ENCODE results near the gene ZNF783.
"Not testable (repeated sequence)": the region's sequence is repeated elsewhere in the genome, so short reads cannot be mapped to it uniquely, and the experiment has no call there.

ZNF783 gene

DNA sequence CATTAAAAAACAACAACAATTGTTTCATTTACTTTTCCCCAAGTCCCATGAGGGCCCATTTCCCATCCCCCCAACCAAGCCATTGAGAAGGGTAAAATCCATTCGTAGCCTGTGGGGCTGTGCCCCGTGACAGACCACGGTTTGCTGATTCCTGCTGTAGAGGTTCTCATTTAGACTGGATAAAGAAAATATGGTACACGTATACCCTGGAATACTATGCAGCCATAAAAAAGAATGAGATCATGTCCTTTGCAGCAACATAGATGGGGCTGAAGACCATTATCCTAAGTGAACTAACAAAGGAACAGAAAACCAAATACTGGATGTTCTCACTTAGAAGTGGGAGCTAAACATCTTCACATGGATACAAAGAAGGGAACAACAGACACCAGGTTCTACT, 44.9 kb downstream of the ZNF783 start:
- no peak for DNase-seq

DNA sequence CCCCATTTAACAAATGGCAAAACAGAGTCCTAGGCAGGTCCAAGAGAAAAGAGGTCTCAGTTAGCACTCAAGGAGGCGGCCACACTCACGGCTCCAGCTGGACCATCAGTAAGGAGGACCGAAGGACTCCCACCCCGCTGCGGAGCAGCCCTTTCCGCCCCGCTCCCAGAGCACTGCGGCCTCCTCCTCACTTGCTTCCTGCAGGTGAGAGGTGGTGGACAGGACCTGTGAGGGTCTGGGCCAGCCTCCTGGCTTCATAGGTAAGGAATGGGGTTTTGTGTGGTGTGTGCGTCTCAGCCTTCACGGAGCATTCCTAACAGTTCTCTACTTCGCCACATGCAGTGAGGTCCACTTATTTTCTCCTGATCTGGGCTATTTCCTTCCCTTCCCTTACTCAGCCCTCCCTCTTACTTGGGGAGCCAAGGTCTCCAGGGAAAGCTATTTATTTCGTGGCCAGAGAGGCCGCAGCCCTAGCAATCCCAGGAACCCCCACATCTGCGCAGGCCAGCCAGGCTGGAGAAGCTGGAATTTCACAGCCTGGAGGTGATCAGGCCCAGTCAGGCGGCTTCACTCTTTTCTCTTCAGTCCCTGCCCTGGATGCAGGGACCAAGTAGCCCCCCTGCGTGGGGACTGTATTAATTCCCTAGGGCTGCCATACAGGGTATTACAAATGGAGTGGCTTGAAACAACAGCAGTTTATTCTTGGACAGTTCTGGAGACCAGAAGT, 45.9 kb downstream of the ZNF783 start:
- no peak for DNase-seq

DNA sequence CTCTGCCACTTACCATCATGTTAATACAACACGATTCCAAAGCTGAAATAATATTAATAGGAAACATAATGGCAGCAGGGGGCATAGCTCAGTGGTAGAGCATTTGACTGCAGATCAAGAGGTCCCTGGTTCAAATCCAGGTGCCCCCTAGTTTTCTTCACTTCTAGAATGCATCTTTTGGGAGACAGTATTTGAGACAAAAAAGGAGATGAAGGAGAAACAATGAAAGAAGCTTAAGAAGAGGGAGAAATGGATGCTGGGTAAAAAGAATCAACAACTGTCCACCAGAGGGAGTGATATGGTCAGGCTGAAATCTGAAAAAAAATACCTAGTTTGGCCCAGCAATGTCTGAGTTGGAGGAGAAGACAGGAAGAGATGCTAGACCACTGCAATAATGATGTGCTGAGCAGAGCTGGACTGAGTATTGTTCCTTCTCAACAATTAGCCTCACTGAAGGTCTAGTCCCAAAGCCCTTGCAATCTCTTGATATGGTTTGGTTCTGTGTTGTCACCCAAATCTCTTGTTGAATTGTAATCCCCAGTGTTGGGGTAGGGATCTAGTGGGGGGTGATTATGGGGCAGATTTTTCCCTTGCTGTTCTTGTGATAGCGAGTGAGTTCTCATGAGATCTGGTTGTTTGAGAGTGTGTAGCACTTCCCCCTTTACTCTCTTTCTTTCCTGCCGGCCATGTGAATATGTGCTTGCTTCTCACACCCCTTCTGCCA, 48.3 kb downstream of the ZNF783 start:
- DNase-seq: peak; percentile 71

DNA sequence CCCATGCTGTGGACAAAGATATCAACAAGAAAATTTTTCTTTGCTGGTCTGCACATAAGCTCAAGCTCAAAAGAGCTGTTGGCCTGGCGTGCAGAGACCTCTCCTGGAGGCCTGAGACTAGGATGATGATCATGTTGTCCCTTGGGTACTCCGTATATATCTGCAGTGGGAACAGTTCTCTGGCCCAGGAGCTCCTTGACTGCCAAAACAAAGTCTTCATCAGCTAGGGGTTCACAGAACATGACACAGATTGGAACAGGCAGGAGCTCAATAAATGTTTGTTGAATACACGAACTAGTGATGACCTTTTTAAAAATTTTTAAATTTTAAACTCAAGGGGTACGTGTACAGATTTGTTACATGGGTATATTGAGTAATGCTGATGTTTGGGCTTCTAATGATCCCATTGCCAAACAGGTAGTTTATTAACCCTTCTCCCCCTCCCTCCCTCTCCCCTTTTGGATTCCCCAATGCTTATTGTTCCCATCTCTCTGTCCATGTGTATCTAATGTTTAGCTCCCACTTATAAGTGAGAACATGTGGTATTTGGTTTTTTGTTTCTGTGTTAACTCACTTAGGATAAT, 49.1 kb downstream of the ZNF783 start:
- DNase-seq: no peak

DNA sequence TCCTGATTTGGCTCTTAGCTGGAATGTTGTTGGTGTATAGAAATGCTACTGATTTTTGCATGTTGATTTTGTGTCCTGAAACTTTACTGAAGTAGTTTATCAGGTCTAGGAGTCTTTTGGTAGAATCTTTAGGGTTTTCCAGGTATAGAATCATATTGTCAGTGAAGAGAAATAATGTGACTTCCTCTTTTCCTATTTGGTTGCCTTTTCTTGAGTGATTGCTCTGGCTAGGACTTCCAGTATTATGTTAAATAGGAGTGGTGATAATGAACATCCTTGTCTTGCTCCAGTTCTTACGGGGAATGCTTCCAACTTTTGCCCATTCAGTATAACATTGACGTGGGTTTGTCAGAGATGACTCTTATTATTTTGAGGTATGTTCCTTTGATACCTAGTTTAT, 52.0 kb downstream of the ZNF783 start:
- DNase-seq: no peak

DNA sequence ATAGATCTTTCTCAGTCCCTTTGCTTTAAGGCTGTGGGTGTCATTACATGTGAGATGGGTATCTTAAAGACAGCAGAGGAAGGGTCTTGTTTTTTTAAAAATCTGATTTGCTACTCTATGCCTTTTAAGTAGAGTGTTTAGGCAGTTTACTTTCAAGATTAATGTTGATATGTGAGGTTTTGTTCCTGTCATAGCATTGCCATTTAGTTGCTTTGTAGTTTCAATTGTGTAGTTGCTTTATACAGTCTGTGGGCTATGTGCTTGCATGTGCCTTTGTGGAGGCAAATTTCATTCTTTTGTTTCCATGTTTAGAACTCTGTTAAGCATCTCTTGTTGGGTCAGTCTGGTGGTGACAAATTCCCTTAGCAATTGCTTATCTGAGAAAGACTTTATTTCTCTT, 54.6 kb downstream of the ZNF783 start:
- no peak for DNase-seq

DNA sequence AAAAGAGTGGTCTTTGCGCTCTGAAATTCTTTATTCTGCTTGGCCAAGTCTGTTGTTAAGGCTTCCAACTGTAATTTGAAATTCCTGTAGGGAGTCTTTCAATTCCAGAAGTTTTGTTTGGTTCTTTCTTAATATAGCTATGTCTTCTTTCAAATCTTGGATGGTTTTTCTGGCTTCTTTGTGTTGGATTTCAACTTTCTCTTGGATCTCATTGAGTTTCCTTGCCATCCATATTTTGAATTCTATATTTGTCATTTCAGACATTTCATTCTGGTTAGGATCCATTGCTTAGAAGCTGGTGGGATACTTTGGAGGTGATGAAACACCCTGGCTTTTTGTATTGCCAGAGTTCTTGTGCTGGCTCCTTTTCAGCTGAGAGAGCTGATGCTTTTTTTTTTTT, 55.5 kb downstream of the ZNF783 start:
- no peak for DNase-seq

DNA sequence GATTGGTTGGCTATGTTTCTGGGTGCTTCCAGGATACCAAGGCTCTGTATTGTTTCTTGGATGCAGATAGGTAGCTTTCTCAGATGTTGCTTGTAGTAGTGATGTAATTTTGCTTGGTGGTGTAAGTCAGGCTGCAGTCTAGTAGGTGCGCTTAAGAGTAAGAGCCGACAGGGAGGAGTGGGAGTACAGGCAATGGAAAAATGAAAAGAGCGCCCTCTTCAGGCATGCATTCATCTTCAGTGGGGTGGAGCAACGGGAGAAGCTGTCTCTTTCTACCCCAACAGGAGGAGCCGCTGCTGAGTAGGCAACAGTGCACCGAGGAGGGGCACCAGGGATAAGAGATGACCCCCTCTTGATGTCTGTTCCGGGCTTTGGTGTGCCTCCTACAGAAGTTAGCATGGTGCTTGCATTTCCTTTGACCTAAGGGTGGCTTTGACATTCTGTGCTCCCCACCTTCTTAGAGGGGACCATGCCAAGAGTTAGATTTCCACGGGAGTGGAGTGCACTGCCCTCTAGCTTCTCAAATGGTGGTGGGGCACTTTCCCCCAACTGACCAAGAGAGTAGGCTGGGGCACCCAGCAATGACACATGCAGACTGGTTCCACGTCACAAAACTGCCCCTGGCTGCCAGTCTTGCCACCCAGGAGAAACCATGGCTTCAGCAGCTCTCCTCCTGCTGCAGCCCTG, 56.1 kb downstream of the ZNF783 start:
- DNase-seq: no peak

DNA sequence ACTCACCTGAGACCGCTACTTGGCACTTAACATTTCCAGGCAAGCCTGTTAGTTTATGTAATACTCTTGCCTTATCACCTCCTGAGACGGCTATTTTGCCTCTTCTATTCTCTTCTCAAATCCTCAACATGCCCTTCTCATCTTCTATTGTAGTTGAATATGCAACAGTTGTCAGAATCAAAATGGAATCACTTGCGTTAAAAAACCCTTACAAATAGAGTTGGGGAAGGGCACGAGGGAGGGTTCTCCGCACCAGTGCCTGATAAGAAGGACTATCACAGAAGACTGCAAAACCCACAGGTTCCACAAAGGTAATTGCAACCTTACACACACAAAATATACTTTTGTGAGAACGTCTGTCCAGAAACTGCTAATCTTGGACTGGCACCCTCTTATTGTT, 57.4 kb downstream of the ZNF783 start:
- DNase-seq: no peak

DNA sequence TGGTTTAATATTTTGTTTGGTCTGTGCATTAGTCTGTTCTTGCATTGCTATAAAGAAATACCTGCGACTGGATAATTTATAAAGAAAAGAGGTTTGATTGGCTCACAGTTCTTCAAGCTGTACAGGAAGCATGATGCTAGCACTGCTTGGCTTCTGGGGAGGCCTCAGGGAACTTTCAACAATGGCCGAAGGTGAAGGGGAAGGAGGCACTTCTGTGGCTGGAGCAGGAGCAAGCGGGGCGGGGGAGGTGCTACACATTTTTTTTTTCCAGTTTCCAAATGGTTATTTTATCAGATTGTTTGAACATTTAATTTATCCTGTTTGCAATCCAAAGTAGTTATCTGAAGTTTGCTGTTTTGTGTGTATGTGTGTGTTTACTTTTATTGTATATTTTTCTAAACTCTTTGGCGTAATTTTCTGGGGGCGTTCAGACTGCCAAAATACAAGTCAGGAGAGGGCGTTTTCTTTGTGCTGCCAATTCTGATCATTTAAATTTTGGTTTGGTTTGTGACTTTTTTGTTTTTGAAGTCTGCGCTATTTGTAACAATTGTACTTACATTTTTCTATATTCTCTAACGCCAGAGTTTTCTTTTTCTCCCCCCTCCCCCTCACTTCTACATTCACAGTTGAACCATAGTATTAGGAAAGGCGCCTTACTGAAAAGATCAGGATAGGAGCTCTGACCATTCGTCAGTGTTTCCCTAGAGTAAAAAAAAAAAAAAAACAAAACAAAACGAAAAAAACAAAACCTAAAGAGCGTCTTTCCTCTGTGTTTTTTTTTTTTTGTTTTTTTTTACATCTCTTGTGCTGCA, 58.5 kb downstream of the ZNF783 start:
- DNase-seq: no peak

DNA sequence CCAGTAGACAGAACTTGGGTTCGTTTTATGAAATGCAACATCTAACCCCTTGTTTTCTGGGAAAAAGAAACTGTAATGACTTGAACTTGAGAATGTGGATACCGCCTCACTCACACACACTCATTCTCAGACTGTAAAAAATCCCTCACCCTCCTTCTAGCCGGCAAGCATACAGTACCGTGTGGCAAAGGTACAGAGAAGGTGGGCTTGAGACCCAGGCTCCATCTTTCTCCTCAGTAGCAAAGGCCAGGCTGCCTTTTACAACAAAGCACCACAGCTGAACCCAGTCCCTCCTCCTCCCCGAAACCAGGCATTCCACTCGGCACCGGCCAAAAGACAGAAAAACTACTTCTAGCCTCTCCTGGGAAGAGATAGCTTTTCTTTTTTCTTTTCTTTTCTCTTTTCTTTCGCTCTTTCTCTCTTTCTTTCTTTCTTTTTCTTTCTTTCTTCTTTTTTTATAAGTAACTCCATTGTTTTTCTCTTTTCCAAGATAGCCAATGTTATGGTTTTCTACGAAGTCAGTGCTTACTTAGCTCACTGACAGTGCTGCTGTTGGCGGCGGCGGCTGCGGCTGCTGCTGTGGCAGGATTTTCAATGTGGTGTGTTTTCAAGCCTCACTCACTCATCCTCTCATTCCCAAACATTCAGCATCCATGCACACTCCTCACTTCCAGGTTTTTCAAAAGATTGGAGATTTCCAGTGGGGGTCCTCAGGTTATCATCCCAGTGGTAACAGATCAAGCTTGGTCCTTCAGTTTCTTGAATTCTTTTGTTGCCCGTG, 59.3 kb downstream of the ZNF783 start:
- not testable (repeated sequence) for DNase-seq

DNA sequence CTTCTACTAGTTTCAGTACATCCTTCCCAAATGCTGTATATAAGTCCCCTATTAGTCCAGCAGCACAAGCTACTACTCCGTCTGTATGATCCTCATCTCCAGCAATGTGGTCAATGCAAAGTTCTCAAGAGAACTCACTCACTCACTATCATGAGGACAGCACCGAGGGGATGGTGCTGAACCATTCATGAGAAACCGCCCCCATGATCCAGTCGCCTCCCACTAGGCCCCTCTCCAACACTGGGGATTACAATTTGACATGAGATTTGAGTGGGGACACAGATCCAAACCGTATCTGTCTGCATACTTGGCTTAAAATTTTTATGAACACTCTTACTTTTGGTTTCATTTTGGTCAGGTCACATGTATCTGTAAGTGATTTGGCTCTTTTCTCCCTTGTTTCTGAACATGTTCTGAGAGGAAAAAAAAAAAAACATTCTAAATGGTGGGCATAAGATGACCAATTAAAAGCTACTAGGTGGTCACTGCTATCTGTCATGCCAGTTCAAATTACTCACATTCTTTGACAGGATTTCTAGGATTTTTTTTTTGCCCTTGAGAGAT, 60.1 kb downstream of the ZNF783 start:
- DNase-seq: no peak

DNA sequence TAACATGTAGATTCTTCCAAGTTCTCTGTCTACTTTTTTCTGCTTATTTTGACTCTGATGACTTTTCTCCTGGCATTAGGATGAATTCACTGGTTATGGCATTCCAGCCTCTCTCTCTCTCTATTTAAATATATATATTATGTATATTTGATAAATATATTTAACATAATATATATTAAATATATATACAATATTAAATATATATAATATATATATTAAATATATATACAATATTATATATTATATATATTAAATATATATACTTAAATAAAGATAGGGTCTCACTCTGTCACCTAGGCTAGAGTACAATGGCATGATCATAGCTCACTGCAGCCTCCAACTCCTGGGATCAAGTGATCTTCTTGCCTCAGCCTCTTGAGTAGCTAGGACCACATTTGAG, 60.7 kb downstream of the ZNF783 start:
- no peak for DNase-seq

DNA sequence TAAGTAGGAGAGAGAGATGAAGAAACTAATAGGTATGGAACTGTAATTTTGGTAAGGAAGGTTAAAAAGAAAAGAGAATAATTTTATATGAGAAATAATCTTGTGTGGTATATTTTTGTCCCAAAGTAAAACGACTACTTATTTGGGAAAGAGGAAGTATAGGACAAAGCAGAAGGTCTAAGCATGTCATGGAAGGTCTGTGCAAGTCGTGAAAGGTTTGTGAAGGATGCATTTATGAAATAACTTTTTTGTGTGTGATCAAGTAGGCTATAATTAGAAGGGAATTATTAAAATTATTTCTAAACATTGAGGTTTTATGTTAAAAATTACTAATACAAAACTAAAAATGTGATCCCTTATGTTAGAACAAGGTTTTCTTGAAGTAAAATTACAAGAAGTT, 63.3 kb downstream of the ZNF783 start:
- no peak for DNase-seq

DNA sequence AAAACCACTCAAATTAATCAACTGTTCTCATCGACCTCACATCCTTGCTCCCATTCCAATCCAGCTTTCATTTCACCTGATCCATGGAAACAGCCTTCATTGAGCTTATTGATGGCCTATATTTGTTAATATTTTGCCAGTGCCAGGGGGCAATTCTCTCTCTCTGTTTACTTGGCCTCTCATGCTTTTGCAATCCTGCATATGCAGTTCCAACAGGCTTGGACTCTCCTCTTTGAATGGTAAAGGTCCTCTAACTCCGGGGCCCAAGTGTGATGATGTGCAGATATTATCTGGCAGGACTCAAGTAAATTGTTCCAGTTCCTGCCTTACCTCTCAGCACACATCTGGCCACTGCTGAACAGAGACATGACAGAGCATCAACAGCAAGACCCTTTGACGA, 67.3 kb downstream of the ZNF783 start:
- DNase-seq: no peak

DNA sequence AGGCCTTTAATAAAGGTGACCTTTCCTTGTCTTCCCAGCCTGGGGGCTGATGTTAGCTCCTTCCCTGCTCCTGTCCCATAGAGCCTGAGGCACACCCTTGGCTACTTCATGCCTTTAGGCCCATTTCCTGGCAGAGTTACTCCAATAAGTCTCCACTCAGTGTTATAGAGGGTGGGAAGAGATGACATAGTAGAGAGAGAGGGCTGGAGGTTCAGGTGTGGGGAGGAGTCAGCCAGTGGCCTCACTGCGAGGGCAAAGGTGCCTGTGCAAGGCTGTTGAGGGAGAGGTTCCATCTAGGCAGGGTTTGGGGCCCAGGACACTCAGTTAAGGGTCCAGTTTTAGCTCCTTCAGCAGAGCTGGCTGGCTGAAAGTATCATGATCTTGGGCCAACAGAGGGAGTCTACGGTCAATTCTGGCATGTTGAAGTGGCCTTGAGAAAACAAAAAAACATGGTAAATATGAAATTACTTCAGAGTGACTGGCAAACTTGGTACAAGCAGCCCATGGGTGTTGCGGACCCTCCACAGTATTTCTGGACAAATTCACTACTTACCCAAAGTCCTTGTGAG, 67.9 kb downstream of the ZNF783 start:
- no peak for DNase-seq

DNA sequence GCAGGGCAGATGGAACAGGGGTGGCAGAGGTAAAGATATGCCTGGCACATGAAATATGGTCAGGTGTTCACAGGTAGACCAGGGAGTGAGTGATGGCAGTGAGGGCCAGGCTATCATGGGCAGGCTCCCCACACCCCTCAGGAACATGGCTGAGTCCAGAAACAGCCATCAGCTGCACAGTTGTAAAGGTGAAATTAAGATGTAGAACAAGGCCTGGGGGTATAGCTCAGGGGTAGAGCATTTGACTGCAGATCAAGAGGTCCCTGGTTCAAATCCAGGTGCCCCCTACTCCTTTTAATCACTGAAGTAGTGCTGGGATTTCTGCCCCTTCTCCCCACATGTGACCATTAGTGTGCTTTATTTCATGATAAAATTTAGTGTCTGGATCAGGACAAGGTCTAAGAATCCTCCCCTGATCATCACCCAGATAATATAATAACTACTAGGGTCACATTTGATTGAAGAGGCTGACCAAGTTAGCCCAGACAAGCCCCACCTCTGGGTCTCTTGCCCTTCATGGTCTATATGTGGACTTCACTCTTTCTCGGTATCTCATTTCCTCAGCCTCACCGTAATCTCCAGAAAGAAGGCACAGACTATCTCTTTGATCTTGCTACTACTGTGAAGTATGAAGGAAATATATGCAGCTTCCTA, 69.0 kb downstream of the ZNF783 start:
- peak; percentile 16 for DNase-seq

DNA sequence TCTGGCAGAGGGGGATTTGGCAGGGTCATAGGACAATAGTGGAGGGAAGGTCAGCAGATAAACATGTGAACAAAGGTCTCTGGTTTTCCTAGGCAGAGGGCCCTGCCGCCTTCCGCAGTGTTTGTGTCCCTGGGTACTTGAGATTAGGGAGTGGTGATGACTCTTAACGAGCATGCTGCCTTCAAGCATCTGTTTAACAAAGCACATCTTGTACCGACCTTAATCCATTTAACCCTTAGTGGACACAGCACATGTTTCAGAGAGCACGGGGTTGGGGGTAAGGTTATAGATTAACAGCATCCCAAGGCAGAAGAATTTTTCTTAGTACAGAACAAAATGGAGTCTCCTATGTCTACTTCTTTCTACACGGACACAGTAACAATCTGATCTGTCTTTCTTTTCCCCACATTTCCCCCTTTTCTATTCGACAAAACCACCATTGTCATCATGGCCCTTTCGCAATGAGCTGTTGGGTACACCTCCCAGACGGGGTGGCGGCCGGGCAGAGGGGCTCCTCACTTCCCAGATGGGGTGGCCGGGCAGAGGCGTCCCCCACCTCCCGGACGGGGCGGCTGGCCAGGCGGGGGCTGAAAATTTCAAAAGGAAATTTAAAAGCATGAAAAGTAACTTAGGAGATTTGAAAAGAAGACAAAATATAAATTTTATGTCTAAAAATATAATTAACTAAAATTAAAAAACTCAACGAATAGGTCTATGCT, 70.8 kb downstream of the ZNF783 start:
- not testable (repeated sequence) for DNase-seq

DNA sequence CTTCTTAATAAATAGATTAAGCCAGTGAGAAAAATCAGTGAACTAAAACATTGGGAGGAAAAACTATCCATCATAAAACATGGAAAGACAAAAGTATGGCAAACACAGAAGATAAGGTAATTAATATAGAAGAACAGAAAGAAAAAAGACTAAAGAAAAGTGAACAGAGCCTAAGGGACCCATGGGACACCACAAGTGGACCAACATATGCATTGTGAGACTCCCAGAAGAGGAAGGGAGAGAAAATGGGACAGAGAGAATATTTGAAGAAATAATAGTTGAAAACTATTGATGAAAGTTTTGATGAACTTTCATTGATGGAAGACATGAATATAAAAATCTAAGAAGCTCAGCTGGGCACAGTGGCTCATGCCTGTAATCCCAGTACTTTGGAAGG, 71.3 kb downstream of the ZNF783 start:
- DNase-seq: no peak

DNA sequence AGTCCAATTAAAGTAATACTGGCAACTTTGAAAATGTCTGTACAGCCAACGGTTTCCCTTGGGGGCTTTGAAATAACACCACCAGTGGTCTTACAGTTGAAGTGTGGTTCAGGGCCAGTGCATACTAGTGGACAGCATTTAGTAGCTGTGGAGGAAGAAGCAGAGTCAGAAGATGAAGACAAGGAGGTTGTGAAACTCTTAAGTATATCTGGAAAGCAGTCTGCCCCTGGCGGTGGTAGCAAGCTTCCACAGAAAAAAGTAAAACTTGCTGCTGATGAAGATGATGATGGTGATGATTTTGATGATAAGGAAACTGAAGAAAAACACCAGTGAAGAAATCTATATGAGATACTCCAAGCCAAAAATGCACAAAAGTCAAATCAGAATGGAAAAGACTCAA, 72.2 kb downstream of the ZNF783 start:
- no peak for DNase-seq

Data from NCI-H146 (cell line).